Liver (tissue), 3 donors: ENCODE data around the gene KCNMA1.

Experiments
- ATF3 ChIP-seq: IDR thresholded peaks from 2 replicates; pipeline ENCODE4 v1.6.1; 2016; ENCODE audit warnings: antibody characterized with exemption
- CTCF ChIP-seq: fragments of 150-350 bp; IDR thresholded peaks from 2 replicates; pipeline ENCODE4 v1.5.1; 2017; ENCODE audit warnings: improper control_type of control experiment, low read depth, low read length; ENCODE audit not compliant: missing input control
- GABPA ChIP-seq, 2 donors: IDR thresholded peaks in 1 of 2; conservative IDR thresholded peaks in 1 of 2; 2 replicates each; pipeline ENCODE4 v1.6.1; 2016; ENCODE audit warnings: antibody characterized with exemption in 2 of 2, mild to moderate bottlenecking in 1 of 2, moderate library complexity in 1 of 2
- HNF4A ChIP-seq, 2 donors: conservative IDR thresholded peaks; 2 replicates each; pipeline ENCODE4 v1.6.1; 2016; ENCODE audit warnings: antibody characterized with exemption in 2 of 2, mild to moderate bottlenecking in 2 of 2
- HNF4G ChIP-seq: IDR thresholded peaks from 2 replicates; pipeline ENCODE4 v1.6.1; 2016; ENCODE audit warnings: antibody characterized with exemption
- JUND ChIP-seq, 2 donors: IDR thresholded peaks; 2 replicates each; pipeline ENCODE4 v1.6.1; 2016; ENCODE audit warnings: antibody characterized with exemption in 2 of 2
- MAX ChIP-seq: IDR thresholded peaks from 2 replicates; pipeline ENCODE4 v1.6.1; 2016; ENCODE audit warnings: antibody characterized with exemption
- RAD21 ChIP-seq, 2 donors: IDR thresholded peaks; 2 replicates each; pipeline ENCODE4 v1.6.1; 2016; ENCODE audit warnings: antibody characterized with exemption in 2 of 2, mild to moderate bottlenecking in 2 of 2
- REST ChIP-seq: IDR thresholded peaks from 2 replicates; pipeline ENCODE4 v1.6.1; 2016; ENCODE audit warnings: antibody characterized with exemption, mild to moderate bottlenecking
- SP1 ChIP-seq: IDR thresholded peaks from 2 replicates; pipeline ENCODE4 v1.6.1; 2018; ENCODE audit warnings: antibody characterized with exemption, mild to moderate bottlenecking
- TAF1 ChIP-seq: conservative IDR thresholded peaks from 2 replicates; pipeline ENCODE4 v1.6.1; 2016; ENCODE audit warnings: antibody characterized with exemption, mild to moderate bottlenecking
- YY1 ChIP-seq: IDR thresholded peaks from 2 replicates; pipeline ENCODE4 v1.6.1; 2016; ENCODE audit warnings: antibody characterized with exemption, mild to moderate bottlenecking
- donor health status: healthy.
- donor health status: healthy.

GRCh38 chr10:77165445-77166208 lies 472.0 kb downstream of the KCNMA1 start:
- peak; percentile 74 for TF ChIP-seq CTCF
- TF ChIP-seq GABPA (IDR thresholded peaks at IDR 0.05 in 1 of 2, conservative IDR thresholded peaks at IDR 0.05 in 1 of 2), result no peak
- TF ChIP-seq RAD21 (IDR thresholded peaks at IDR 0.05), result peak; percentile 91 to 96
- TF ChIP-seq REST, result no peak
- TF ChIP-seq HNF4G, result no peak
- TF ChIP-seq ATF3, result no peak
- no peak for TF ChIP-seq MAX
- no peak for TF ChIP-seq YY1
- TF ChIP-seq HNF4A (conservative IDR thresholded peaks at IDR 0.05), result no peak
- no peak for TF ChIP-seq SP1
- no peak for TF ChIP-seq JUND (IDR thresholded peaks at IDR 0.05)
- TF ChIP-seq TAF1, result no peak
